ENCODE measurements around the gene SYTL5. TPM values are rescaled to one million over a fixed set of nuclear protein-coding genes. Genes with fewer than 3 reads are reported as not detected.
A peak's percentile ranks its signal among the peaks of the same experiment; 100 is the strongest.

Gene SYTL5
- total RNA-seq, 1 donor from 2014 or later: 2.2 TPM

DNA sequence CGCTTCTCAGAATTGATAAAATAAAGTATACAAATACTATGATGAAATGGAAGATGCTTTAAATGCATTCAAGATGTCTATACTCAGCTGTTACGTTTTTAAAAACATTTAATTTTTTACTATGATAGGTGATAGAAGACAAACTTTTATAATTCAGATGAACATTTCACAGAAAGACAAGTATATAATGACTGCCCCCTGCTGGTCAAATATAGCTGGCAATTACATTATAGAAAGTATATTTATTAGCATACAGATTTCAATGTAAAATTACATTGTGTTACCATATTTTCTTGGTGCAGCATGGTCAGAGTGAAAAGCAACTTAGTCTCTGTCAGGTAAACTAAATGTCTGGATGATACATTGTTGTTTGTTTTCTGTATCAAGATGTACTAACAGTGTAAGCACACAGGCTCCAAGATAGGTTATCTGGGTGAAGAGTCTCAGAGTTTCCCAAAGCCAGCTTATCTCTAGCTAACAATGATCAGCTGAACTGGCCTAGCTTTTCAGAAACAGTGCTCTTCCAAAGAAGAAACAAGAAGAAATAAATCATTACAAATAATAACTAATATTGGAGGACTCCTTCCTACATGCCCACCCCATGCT is 160.2 kb downstream of the SYTL5 start:
- TF ChIP-seq, protein P1, sequence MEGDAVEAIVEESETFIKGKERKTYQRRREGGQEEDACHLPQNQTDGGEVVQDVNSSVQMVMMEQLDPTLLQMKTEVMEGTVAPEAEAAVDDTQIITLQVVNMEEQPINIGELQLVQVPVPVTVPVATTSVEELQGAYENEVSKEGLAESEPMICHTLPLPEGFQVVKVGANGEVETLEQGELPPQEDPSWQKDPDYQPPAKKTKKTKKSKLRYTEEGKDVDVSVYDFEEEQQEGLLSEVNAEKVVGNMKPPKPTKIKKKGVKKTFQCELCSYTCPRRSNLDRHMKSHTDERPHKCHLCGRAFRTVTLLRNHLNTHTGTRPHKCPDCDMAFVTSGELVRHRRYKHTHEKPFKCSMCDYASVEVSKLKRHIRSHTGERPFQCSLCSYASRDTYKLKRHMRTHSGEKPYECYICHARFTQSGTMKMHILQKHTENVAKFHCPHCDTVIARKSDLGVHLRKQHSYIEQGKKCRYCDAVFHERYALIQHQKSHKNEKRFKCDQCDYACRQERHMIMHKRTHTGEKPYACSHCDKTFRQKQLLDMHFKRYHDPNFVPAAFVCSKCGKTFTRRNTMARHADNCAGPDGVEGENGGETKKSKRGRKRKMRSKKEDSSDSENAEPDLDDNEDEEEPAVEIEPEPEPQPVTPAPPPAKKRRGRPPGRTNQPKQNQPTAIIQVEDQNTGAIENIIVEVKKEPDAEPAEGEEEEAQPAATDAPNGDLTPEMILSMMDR (conservative IDR thresholded peaks at IDR 0.05): peak; percentile 83
- no peak for DNase-seq (ENCODE audit: extremely low spot score, unreplicated experiment)
- Mint-ChIP-seq H3K4me3 (no peak overlapping the region), H3K9me3 (no peaks in the 10 kb centered on the region), H3K36me3 (no peaks in the 10 kb centered on the region), H3K27me3 (no peaks in the 10 kb centered on the region), H3K27ac (no peak overlapping the region), H3K4me1 (ENCODE audit: unreplicated experiment) (no peaks in the 10 kb centered on the region)

DNA sequence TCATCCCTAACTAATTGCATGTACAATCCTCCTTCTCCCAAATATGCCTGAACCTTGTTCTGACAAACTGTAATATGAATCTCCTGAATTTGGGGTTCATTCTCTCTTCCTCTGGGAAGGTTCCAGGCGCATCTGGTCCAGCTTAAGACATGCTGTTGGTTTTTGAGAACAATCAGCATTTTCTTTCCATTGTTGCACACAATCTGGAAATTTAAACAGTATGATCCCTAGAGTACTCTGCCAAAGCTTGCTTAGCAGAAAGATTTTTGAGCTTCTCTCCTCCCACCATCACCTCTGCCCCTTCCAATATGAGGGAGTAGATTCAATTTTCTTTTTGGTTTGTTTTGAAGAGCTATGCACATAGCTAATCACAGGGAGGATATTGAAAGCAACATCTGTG is 164.2 kb downstream of the SYTL5 start:
- Mint-ChIP-seq H3K27ac (no peak overlapping the region), H3K36me3 (no peaks in the 10 kb centered on the region), H3K4me3 (no peak overlapping the region), H3K9me3 (no peaks in the 10 kb centered on the region), H3K27me3 (no peaks in the 10 kb centered on the region), H3K4me1 (ENCODE audit: unreplicated experiment) (no peaks in the 10 kb centered on the region)
- no peak for DNase-seq (ENCODE audit: extremely low spot score, unreplicated experiment)
- TF ChIP-seq, protein P1 (conservative IDR thresholded peaks at IDR 0.05): no peak

DNA sequence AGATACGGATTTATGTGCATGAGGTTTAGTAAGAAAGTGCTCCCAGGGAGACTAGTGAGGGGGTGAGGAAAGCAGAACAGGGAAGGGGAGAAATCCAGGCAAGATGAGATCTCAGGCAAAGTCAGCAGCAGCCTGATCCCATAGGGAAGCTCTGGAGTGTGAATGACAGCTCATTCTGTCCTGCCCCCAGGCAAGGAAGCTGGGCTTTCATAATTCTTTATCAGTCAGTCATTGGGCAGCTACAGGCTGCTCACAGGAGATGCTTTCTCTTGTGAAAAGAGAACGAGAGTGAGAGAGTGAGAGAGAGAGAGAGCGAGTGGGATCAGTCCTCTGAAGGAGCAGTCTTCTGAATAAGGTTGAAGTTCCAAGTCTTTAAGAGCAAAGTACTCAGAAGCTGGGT is 166.2 kb downstream of the SYTL5 start:
- Mint-ChIP-seq H3K27ac (no peak overlapping the region), H3K9me3 (no peaks in the 10 kb centered on the region), H3K4me3 (no peak overlapping the region), H3K4me1 (ENCODE audit: unreplicated experiment) (no peaks in the 10 kb centered on the region), H3K27me3 (no peaks in the 10 kb centered on the region), H3K36me3 (no peaks in the 10 kb centered on the region)
- no peak for DNase-seq (ENCODE audit: extremely low spot score, unreplicated experiment)
- TF ChIP-seq, protein P1 (conservative IDR thresholded peaks at IDR 0.05): no peak

DNA sequence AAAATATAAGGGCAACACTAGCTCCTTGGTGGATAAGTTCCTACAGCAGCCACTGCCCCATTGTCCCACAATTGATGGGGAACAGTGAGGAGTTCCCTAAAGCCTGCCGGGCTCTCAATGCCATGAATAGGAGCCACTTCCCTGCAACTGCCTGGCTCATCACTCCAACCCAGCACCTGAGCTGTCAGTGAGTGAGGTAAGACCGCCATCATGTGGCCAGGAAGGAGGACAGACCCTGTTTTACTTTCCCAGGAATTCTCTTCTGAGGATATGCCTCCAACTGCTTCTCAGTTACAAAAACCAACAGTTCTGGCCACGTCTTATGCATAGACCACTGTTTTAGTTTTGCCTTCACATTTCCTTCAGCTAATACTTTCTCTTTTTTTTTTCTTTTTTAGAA is 168.8 kb downstream of the SYTL5 start:
- Mint-ChIP-seq H3K27ac (no peak overlapping the region), H3K4me3 (no peak overlapping the region), H3K4me1 (ENCODE audit: unreplicated experiment) (no peaks in the 10 kb centered on the region), H3K36me3 (no peaks in the 10 kb centered on the region), H3K9me3 (no peaks in the 10 kb centered on the region), H3K27me3 (no peaks in the 10 kb centered on the region)
- DNase-seq (ENCODE audit: extremely low spot score, unreplicated experiment): no peak
- TF ChIP-seq, protein P1 (conservative IDR thresholded peaks at IDR 0.05): peak; percentile 74

DNA sequence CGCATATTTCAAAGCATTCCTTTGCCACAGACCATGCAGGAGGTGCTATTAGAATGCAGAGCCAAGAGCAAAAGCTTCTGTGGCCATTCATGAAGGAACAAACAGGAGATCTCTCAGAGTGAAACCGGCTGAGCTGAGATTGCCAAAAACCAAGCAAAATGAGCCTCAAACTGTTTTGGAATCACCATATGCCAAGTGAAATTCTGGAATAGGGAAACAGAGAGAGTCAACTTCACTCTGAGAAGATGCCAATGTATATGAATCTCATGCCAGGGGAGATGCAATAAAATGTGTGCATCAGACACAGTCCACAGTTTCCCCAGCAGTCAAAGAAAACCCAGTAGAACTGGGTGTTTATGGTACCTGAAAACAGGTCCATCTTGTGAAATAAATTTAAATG is 172.0 kb downstream of the SYTL5 start:
- Mint-ChIP-seq H3K4me1 (ENCODE audit: unreplicated experiment) (no peaks in the 10 kb centered on the region), H3K27me3 (no peaks in the 10 kb centered on the region), H3K36me3 (no peaks in the 10 kb centered on the region), H3K9me3 (no peaks in the 10 kb centered on the region), H3K4me3 (no peak overlapping the region), H3K27ac (no peak overlapping the region)
- DNase-seq (ENCODE audit: extremely low spot score, unreplicated experiment): no peak
- TF ChIP-seq, protein P1 (conservative IDR thresholded peaks at IDR 0.05): no peak

Small RNA genes within 50 kb of the gene (microRNA-seq; reads per million reads assigned to microRNA genes)
- not detected for gene MIR548AJ2

Other genes starting within 250 kb of the SYTL5 start
- gene CYBB, start 226.5 kb upstream of the SYTL5 start, total RNA-seq (ENCODE audit: low replicate concordance): 0.17 TPM in 2 replicates
- gene DYNLT3, start 159.0 kb upstream of the SYTL5 start, total RNA-seq (ENCODE audit: low replicate concordance): 13.7 and 16.3 TPM in 2 replicates
- 2.6 and 8.4 TPM in 2 replicates for gene SRPX, start 214.3 kb downstream of the SYTL5 start, total RNA-seq (ENCODE audit: low replicate concordance)

All from type B pancreatic cell (in vitro differentiated cells).